Measurements from ENCODE around the gene WDPCP. TPM values are rescaled to one million over a fixed set of nuclear protein-coding genes. Genes with fewer than 3 reads are reported as not detected.
A peak's percentile ranks its signal among the peaks of the same experiment; 100 is the strongest.

Gene WDPCP
- total RNA-seq, 1 donor from 2014 or later = 12.4 TPM

GRCh38 chr2:63500398-63500797, 87.9 kb downstream of the WDPCP start:
- no peaks in the 10 kb centered on the region for H3K9me3 Mint-ChIP-seq (ENCODE audit: unreplicated experiment)
- H3K4me1 Mint-ChIP-seq (ENCODE audit: unreplicated experiment) = peaks cover 8% of the 10 kb centered on the region
- H3K4me3 Mint-ChIP-seq (ENCODE audit: unreplicated experiment) = no peak overlapping the region
- no peak overlapping the region for H3K27ac Mint-ChIP-seq (ENCODE audit: unreplicated experiment)
- H3K27me3 Mint-ChIP-seq (ENCODE audit: unreplicated experiment) = peaks cover 4% of the 10 kb centered on the region
- DNase-seq (ENCODE audit: extremely low spot score, unreplicated experiment) = no peak
- no peaks in the 10 kb centered on the region for H3K36me3 Mint-ChIP-seq (ENCODE audit: unreplicated experiment)
- TF ChIP-seq CTCF (IDR thresholded peaks at IDR 0.05) = no peak

- Mint-ChIP-seq H3K4me3 (ENCODE audit: unreplicated experiment) (no peak overlapping the region), H3K27ac (ENCODE audit: unreplicated experiment) (no peak overlapping the region), H3K4me1 (ENCODE audit: unreplicated experiment) (peaks cover 8% of the 10 kb centered on the region), H3K9me3 (ENCODE audit: unreplicated experiment) (no peaks in the 10 kb centered on the region), H3K27me3 (ENCODE audit: unreplicated experiment) (no peaks in the 10 kb centered on the region), H3K36me3 (ENCODE audit: unreplicated experiment) (no peaks in the 10 kb centered on the region)
- DNase-seq (ENCODE audit: extremely low spot score, unreplicated experiment) = no peak
- TF ChIP-seq CTCF (IDR thresholded peaks at IDR 0.05) = no peak
Measured at GRCh38 chr2:63497576-63497975, 90.7 kb downstream of the WDPCP start.

- Mint-ChIP-seq H3K9me3 (ENCODE audit: unreplicated experiment) (no peaks in the 10 kb centered on the region), H3K4me3 (ENCODE audit: unreplicated experiment) (no peak overlapping the region), H3K36me3 (ENCODE audit: unreplicated experiment) (peaks cover 6% of the 10 kb centered on the region), H3K4me1 (ENCODE audit: unreplicated experiment) (peaks cover 8% of the 10 kb centered on the region), H3K27me3 (ENCODE audit: unreplicated experiment) (no peaks in the 10 kb centered on the region), H3K27ac (ENCODE audit: unreplicated experiment) (no peak overlapping the region)
- DNase-seq (ENCODE audit: extremely low spot score, unreplicated experiment) = no peak
- no peak for TF ChIP-seq CTCF (IDR thresholded peaks at IDR 0.05)
Measured at GRCh38 chr2:63494968-63495367, 93.3 kb downstream of the WDPCP start.

- DNase-seq (ENCODE audit: extremely low spot score, unreplicated experiment) = no peak
- Mint-ChIP-seq H3K4me3 (ENCODE audit: unreplicated experiment) (no peak overlapping the region), H3K4me1 (ENCODE audit: unreplicated experiment) (peaks cover 8% of the 10 kb centered on the region)
Measured at GRCh38 chr2:63494100-63494499, 94.2 kb downstream of the WDPCP start.

GRCh38 chr2:63488118-63488713, 100.1 kb downstream of the WDPCP start:
- no peaks in the 10 kb centered on the region for H3K9me3 Mint-ChIP-seq (ENCODE audit: unreplicated experiment)
- no peak overlapping the region for H3K4me3 Mint-ChIP-seq (ENCODE audit: unreplicated experiment)
- H3K36me3 Mint-ChIP-seq (ENCODE audit: unreplicated experiment) = peaks cover 6% of the 10 kb centered on the region
- TF ChIP-seq CTCF (IDR thresholded peaks at IDR 0.05) = peak; percentile 80
- H3K27ac Mint-ChIP-seq (ENCODE audit: unreplicated experiment) = no peak overlapping the region
- no peaks in the 10 kb centered on the region for H3K27me3 Mint-ChIP-seq (ENCODE audit: unreplicated experiment)
- DNase-seq (ENCODE audit: extremely low spot score, unreplicated experiment) = no peak
- no peaks in the 10 kb centered on the region for H3K4me1 Mint-ChIP-seq (ENCODE audit: unreplicated experiment)

More at GRCh38 chr2:63494100-63494499, 94.2 kb downstream of the WDPCP start:
- H3K36me3 Mint-ChIP-seq (ENCODE audit: unreplicated experiment) = peaks cover 6% of the 10 kb centered on the region
- H3K27me3 Mint-ChIP-seq (ENCODE audit: unreplicated experiment) = no peaks in the 10 kb centered on the region
- no peaks in the 10 kb centered on the region for H3K9me3 Mint-ChIP-seq (ENCODE audit: unreplicated experiment)
- no peak overlapping the region for H3K27ac Mint-ChIP-seq (ENCODE audit: unreplicated experiment)
- no peak for TF ChIP-seq CTCF (IDR thresholded peaks at IDR 0.05)

Measured in osteocyte (in vitro differentiated cells).